H54 (cell line): ENCODE measurements around the gene POC1A.

Source experiments
- DNase-seq: peaks from one replicate; pipeline ENCODE4 v3.0.0; 2011; ENCODE audit warnings: low spot score, mixed read lengths; ENCODE audit not compliant: insufficient read length
- FAIRE-seq: peaks from 3 replicates; lab custom pipeline; 2011; peaks lifted over from hg19 to GRCh38; lab: Jason Lieb, UNC
- POLR2A ChIP-seq: IDR thresholded peaks from 2 replicates; pipeline ENCODE4 v1.6.1; 2011; ENCODE audit warnings: low read depth, mild to moderate bottlenecking, low read length

Gene POC1A

DNA sequence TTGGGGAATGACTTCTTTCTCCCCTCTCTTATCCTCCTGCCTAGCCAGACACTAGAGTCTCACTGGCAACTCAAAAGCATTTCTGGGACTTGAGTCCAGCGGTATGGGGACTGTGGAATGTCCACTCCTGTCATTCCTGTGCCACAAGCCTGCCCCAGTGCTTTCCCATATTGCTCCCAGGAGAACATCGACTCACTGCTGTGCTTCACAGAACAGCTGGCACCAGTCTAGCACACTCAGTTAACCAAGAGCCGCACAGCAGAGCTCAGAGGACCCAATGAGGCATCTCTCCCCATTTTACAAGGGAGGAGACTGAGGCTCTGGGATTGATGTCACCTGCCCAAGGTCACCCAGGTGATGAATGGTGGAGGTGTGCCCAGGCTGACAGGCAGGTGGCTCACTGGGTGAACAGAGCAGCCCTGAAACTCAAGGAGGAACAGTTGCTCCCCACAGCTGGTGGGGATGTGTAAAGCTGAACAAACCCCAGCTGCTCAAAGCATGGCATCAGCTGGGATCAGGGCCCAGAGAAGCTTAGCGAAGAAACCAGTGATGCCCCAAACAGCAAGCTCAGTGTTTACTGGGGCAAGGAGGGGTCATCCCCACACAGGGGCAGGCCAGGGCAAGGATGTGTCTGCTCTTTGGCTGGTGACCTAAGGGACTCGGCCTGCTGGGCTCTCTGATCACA is 62.5 kb downstream of the POC1A start:
- DNase-seq: no peak
- no peak for FAIRE-seq
- no peak for TF ChIP-seq POLR2A

DNA sequence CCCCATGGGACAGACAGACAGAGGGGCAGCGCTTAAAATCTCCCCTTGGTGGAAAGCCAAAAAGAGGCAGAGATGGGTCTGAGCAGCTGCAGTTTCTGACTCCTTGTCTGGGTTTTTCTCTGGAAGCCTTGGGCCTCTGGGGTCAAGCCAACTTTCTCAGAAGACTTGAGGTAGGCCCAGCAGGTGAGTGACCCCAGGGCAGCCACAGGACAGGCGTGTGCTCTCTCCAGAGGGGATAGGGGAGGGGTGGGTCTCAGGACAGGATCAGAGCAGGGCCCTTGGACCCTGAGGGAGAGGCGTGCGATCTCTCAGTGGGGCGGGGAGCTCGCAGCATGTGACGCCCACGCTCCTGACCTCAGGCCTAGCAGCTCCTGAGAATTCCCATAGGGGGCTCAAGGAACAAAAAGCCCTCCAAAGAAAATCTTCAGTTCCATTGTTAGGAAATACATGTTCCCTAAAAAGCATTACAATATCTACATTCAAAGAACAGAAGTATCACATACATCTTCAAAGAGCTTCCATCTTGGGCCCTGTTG is 63.2 kb downstream of the POC1A start:
- TF ChIP-seq POLR2A: no peak
- DNase-seq: no peak
- no peak for FAIRE-seq

DNA sequence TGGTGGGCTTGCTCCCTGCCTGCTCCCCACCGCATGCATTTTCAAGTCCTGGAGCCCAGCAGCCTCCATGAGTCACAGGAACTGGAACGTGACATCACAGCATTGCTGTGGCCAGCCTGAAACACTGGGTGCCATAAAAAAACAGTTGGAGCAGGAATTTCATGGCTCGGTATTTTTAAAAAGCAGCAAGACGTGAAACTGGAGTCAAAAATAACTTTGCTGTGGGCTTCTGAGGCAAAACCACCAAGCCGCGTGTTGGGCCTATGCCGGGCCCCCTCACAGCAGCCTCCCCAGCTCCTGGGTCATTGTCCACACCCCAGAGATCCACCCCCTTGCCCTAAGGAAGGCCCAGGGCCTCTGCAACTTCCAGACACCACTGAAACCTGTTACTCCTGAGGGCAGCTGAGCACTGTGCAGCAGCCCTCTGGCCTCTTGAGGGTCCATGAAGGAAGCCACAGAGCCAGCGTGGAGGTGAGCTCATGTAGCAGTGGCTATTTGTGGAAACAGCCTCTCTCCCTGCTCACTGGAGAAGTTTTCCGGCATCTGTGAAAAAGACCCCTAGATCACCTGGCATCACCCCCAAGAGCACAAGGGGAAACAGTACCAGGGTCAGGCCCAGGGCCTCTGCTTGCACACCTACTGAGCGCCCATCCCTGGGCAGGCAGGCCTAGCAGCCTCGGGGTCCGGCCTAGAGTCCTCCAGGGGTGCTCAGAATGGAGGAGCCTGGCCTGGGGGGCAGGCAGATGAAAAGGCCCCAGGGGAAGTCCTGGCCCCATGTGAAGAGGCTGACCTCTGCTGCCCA is 63.9 kb downstream of the POC1A start:
- peak; percentile 61 for DNase-seq
- no peak for TF ChIP-seq POLR2A
- FAIRE-seq: peak; percentile 38

DNA sequence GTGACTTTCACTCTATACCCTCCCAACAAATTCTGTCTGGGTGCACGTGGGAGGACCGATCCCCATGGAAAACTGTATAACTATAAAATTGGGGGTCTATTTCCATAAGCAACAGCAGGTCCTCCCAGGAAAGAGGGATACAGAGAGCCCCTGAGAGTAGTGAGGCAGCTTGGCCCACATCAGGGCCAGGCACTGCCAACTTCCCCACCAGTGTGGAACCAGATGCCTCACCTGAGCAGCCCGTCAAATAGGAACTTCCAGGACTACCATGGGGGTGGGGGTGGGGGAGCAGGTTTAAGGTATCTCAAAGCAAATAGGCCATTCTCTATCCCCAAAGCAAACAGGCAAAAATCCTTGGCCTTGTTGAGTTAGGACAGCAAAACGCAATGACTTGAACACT is 64.5 kb downstream of the POC1A start:
- FAIRE-seq (no peak), DNase-seq (no peak)
- TF ChIP-seq POLR2A: no peak

DNA sequence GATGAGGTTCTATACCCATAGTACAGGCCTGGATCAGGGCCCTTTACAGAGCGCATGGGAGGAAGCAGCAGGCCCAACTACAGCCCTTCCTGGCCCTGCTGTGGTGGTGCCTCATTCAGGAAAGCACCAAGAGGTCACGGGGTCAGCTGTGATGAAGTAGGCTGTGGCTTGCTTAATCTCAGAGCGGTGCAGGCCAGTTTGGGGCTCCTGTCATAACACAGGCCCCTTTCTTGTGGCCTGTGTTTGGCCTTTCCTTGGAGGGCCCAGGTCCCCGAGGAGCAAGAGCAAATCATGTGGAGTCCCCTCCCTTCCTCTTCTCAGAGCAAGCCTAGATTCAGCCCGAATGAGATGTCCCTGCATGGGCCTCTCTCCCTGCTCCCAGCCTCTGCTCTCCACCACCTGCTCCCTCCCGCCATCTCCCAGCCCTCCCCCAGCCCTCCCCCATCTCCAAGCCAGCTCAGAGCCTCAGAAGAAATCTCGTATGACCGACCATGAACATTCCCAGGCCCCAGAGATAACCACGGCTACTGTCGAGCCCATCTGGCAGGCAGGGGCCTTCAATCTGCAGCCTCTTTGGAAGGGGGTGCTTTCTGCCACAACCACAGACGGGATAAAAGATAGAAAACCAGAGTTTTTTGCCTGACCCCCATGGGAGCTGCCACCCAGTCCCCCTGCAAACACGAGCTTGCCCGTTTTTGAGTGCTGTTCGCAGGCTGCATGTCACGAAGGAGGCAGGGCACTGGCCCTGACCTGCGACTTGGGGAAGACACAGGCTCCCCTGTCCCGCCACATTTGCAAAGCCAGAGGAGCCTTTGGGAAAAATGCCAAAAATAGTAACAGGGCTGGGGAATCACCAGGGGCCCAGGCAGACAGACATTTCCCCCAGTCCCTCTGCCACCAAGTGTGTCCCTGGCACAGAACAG is 65.5 kb downstream of the POC1A start:
- no peak for DNase-seq
- no peak for TF ChIP-seq POLR2A
- no peak for FAIRE-seq

DNA sequence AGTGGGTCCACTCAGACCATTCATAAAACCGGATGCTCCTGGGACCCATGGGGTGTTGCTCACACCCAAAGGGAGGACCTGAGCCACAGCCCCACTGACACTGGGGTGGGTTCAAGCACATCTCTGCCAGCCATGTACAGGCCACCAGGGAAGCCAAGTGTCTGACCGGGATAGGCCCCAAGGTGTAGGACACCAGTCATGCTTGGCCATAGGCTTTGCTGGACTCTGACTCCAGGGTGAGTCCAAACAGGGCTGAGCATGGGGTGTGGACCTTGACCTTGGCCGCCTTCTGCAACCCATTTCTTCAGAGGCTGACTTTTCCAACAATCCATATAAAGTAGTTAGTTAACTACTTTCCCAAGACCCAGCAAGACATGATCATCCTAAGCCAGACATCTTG is 66.5 kb downstream of the POC1A start:
- FAIRE-seq (no peak), DNase-seq (no peak)
- TF ChIP-seq POLR2A: no peak

DNA sequence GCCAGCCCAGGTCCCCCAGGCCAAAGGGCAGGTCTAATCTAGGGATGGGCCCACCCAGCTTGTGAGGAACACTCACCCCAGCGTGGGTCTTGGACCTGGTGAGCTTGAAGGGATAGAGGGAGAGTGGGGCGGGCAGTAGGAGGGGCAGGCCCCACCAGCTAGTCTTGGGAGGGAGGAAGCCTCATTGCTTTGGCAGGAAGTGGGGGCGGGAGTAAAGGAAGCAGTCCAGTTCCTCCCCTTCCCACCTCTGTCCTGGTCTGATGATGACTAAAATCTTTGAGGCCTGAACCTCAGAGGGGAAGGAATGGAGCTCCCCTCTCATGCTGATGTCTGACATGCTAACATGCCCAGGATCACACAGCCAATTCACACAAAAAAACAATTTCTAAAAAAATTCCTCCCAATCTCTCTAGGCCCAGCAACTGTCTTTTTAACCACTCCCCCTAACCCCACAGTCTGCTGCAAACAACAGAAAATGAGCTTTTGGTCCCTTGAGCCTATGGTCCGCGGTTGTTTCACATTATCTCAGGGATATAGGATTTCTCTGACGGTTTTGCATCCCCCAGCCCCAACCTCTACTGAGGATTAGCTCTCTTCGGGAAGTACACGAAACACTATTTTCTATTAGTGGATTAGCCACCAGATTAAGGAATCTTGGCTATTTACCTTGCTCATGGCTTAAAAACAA is 67.1 kb downstream of the POC1A start:
- DNase-seq (no peak), FAIRE-seq (no peak)
- TF ChIP-seq POLR2A: no peak

DNA sequence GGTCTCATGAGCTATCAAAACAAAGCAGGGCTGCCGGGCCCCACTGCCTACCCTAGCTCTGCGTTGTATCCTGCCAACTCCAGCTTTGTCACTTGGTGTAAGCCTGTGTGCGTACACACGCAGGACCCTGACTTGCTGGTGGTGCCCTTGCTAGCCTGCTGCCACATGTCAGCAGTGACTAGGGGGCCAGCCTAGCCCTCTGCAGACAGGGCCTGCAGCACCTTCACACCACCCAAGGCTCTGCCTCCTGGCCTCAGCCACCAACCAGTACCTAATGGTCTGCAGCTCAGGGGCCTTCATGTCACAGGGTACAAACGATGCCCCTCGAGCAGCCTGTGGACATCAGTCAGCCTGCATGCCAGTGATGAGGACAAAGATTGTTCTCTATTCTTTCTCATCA is 67.8 kb downstream of the POC1A start:
- DNase-seq: no peak
- no peak for FAIRE-seq
- TF ChIP-seq POLR2A: no peak

DNA sequence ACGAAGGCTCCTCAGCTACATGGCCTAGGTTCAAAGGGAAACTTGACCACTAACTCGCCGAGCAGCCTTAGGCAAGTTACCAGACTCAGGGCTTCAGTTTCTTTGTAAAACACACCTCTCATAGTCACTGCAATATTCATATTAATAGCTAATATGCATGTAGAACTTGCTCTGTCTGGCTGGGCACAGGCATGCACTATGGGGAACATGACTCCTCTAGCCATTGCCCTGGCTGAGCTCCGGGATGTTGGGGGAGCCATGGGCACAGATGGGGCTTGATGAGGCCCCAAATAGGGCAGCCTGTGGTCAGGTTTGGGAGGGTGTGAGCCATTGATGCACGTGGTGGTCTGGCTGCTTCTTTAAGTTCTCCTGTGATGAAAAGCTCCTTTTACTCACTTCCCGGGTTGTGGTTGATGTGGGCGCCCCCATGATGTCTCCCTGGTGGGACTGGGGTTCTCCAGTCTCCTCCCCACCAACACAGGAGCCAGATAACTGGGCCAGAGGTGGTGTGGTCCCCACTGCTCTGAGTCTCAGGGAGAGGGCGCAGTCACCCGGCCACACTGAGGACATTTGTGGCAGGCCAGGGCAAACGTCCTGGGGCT is 68.4 kb downstream of the POC1A start:
- no peak for TF ChIP-seq POLR2A
- FAIRE-seq: no peak
- no peak for DNase-seq

DNA sequence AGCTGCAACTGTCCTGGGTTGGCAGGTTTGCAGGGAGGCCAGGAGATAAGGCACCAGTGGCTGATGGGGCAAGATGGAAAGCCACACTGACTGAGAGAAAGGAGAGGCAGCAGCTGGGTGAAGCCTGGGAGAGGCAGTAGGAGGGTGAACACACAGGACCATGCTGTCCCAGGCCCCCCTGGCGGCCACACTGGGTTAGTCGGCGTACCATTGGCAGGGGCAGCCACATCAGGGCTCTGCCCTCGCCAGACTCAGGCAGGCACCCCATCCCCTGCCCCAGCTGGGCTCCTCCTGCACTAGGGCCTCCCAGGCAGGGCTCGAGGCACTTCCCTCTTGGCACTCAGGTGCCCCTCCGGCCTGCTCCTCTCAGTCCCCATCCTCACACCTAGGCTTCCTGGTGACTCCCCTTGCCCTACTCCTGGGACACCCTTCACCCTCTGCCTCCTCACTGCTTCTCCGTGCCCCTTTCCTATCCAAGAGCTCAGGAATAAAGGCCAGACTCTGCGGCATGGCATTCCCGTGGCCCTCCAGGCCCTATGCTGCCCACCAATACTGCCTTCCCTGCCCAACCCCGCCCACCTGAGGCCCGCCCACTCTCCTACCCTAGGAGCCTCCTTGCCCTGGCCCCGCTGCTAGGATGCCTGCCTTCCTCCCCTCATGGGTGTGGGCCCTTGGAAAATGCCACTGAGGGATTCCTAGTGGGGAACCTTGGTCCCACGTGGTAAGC is 69.1 kb downstream of the POC1A start:
- no peak for TF ChIP-seq POLR2A
- no peak for FAIRE-seq
- DNase-seq: no peak

DNA sequence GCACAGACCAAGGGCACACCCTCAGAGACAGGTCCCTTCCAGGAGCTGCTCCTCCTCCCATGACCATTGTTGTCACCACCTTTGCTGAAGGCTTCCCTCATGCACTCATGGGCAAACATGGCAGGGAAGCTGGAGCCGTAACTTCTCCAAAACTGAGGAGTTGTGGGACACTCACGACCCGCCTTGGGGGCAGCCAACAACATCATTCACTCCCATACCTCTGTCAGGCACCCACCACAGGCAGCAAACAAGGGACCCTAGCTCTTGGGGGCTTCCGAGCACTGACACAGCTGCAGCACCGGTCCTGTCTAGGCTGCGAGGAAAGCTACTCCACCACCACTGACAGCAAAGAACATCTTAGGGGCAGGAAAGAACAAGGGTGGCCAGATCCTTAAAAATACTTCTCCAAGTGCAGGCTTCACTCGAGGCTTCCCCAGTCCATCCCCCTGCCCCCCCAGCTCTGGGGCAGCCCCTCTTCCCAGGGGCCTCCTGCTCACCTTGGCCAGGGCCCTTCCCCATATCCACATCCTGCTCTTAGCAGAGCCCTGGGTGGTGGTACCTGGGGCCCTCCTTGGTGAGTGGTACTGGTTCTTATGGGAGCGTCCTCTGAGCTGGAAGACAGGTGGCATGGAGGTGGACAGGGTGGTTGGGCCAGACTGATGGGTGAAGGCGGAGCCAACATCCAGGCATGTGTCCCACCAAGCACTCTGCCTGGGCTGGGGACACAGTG is 69.8 kb downstream of the POC1A start:
- DNase-seq: no peak
- TF ChIP-seq POLR2A: no peak
- FAIRE-seq: no peak
